Natural killer cell (primary cell): ENCODE data around the gene KCNT1. TPM values are rescaled to one million over a fixed set of nuclear protein-coding genes. Genes with fewer than 3 reads are reported as not detected.

Source experiments
- ATAC-seq, 3 donors: fragments of 150-1000 bp in 2 of 3; fragments of 200-7000 bp in 1 of 3; cut with Tn5 transposase; 1 replicate in 1 of 3; 2 replicates in 2 of 3; pipeline ENCODE4 v1.10.0; 2021; ENCODE audit warnings: mild to moderate bottlenecking in 2 of 3, moderate library complexity in 2 of 3
- DNase-seq, 2 donors: peaks; one replicate each; pipeline versions ENCODE4 v3.0.0 to v3.0.0-alpha.2; 2013 to 2021; ENCODE audit warnings: mixed read lengths in 1 of 2
- H3K27ac ChIP-seq: one replicate; pipeline ENCODE4 v1.5.1; 2013; ENCODE audit warnings: mild to moderate bottlenecking, low read length
- H3K27me3 ChIP-seq: one replicate; pipeline ENCODE4 v1.6.1; 2013; ENCODE audit warnings: low read length; ENCODE audit not compliant: control insufficient read depth, insufficient read depth
- H3K36me3 ChIP-seq: one replicate; pipeline ENCODE4 v1.6.1; 2013; ENCODE audit warnings: low read length; ENCODE audit not compliant: control insufficient read depth, insufficient read depth
- H3K4me1 ChIP-seq: one replicate; pipeline ENCODE4 v1.6.1; 2013; ENCODE audit warnings: low read length; ENCODE audit not compliant: control insufficient read depth, insufficient read depth
- H3K4me3 ChIP-seq: one replicate; pipeline ENCODE4 v1.5.1; 2013; ENCODE audit warnings: low read length
- H3K9me3 ChIP-seq: one replicate; pipeline ENCODE4 v1.6.1; 2013; ENCODE audit warnings: low read length; ENCODE audit not compliant: control insufficient read depth, insufficient read depth
- H3K27ac Mint-ChIP-seq, 2 donors: one replicate each; pipeline ENCODE4 v1.8.0; 2022; ENCODE audit warnings: mild to moderate bottlenecking in 2 of 2, mixed read lengths in 2 of 2, moderate library complexity in 1 of 2
- H3K27me3 Mint-ChIP-seq, 2 donors: one replicate each; pipeline ENCODE4 v1.8.0; 2022; ENCODE audit warnings: low read depth in 2 of 2, mixed read lengths in 2 of 2
- H3K36me3 Mint-ChIP-seq: one replicate; pipeline ENCODE4 v1.8.0; 2022; ENCODE audit warnings: mixed read lengths
- H3K4me1 Mint-ChIP-seq, 2 donors: one replicate each; pipeline ENCODE4 v1.8.0; 2022; ENCODE audit warnings: mixed read lengths in 2 of 2
- H3K4me3 Mint-ChIP-seq: one replicate; pipeline ENCODE4 v1.8.0; 2022; ENCODE audit warnings: mild to moderate bottlenecking, moderate library complexity, mixed read lengths
- H3K9me3 Mint-ChIP-seq, 2 donors: one replicate each; pipeline ENCODE4 v1.8.0; 2022; ENCODE audit warnings: mixed read lengths in 2 of 2
- WGBS: methylation state at CpG from one replicate; pipeline ENCODE4 v1.1.7; 2013; ENCODE audit warnings: missing lambda C conversion rate; ENCODE audit not compliant: insufficient coverage; 5-methylcytosine and 5-hydroxymethylcytosine counted together
- intact Hi-C: fragments of 100-400 bp; cut with micrococcal nuclease; formaldehyde crosslinking; loops from one replicate; pipeline ENCODE4 v1.14.2; 2022
- total RNA-seq, 4 donors: library from RNA; stranded (reverse); fragments of 120-200 nt in 1 of 4; gene quantifications; one replicate each; pipeline versions ENCODE4 v1.2.3 to v1.2.4, GENCODE V29; 2013 to 2022
- TF ChIP-seq, protein P1 (sequence below): fragments of 200-600 bp; IDR thresholded peaks from one replicate; pipeline ENCODE4 v1.8.0; 2022; ENCODE audit warnings: antibody characterized with exemption

KCNT1 gene
- total RNA-seq, 3 donors from 2014 or later (not counting 1 experiment from before 2014, with no cell fraction given): 0.52 to 1.2 (median 0.88) TPM

DNA sequence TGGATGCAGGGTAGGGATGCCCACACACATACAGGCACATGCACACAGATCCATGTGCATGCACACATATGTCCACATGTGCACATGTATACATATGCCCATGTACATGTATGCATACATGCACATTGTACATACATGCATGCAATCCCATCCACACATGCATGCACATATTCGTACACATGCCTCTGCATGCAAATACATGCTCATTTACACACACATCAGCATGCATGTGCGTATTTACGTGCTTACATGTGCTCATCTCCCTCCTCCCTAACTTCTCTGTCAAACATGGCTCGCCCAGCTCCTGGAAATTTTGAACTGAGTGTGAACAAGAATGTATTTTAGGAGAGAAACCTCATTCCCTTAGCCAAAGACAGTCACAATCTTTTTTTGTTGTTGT, 6.2 kb downstream of the KCNT1 start:
- DNase-seq (no peak), ATAC-seq (no peak)
- no peak overlapping the region for H3K4me3 Mint-ChIP-seq
- no peaks in the 10 kb centered on the region for H3K4me1 Mint-ChIP-seq
- H3K9me3 Mint-ChIP-seq: no peaks in the 10 kb centered on the region
- intact Hi-C loops: no loop called here
- H3K36me3 ChIP-seq: no peaks in the 10 kb centered on the region
- H3K36me3 Mint-ChIP-seq: no peaks in the 10 kb centered on the region
- no peak overlapping the region for H3K4me3 ChIP-seq
- H3K27ac ChIP-seq: no peak overlapping the region
- no peaks in the 10 kb centered on the region for H3K9me3 ChIP-seq
- H3K27me3 ChIP-seq: no peaks in the 10 kb centered on the region
- 93% methylated on average over 3 of the region's 4 CpGs for WGBS
- H3K27me3 Mint-ChIP-seq: peaks cover 8 to 18% of the 10 kb centered on the region in 2 donors
- TF ChIP-seq, protein P1, sequence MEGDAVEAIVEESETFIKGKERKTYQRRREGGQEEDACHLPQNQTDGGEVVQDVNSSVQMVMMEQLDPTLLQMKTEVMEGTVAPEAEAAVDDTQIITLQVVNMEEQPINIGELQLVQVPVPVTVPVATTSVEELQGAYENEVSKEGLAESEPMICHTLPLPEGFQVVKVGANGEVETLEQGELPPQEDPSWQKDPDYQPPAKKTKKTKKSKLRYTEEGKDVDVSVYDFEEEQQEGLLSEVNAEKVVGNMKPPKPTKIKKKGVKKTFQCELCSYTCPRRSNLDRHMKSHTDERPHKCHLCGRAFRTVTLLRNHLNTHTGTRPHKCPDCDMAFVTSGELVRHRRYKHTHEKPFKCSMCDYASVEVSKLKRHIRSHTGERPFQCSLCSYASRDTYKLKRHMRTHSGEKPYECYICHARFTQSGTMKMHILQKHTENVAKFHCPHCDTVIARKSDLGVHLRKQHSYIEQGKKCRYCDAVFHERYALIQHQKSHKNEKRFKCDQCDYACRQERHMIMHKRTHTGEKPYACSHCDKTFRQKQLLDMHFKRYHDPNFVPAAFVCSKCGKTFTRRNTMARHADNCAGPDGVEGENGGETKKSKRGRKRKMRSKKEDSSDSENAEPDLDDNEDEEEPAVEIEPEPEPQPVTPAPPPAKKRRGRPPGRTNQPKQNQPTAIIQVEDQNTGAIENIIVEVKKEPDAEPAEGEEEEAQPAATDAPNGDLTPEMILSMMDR: no peak
- H3K4me1 ChIP-seq: no peaks in the 10 kb centered on the region
- H3K27ac Mint-ChIP-seq: no peak overlapping the region

DNA sequence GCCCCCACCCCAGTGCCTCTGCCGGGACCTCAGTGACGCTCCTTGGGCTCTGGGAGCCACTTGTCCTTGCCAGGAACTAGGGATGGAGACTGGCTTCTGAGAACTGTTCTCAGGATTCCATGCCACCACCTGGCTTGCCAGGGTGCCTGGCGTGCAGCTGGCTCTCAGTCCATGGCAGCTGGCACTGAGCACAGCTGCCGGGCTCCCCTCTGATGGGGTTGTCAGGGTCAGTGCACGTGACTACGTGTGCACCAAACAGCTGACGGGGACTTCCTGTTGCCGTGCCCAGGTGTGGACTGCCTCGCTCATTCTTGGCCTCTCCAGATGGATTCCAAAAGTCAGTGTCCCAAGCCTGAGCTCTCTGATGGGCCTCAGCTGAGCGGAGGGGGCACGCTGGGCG, 9.4 kb downstream of the KCNT1 start:
- Mint-ChIP-seq H3K36me3 (no peaks in the 10 kb centered on the region), H3K27ac (no peak overlapping the region), H3K4me1 (peaks cover 0 to 3% of the 10 kb centered on the region in 2 donors), H3K27me3 (peaks cover 12 to 30% of the 10 kb centered on the region in 2 donors), H3K4me3 (no peak overlapping the region), H3K9me3 (no peaks in the 10 kb centered on the region)
- H3K27me3 ChIP-seq: peaks cover 5% of the 10 kb centered on the region
- 78% methylated on average over 12 of the region's 12 CpGs for WGBS
- H3K27ac ChIP-seq: no peak overlapping the region
- H3K4me3 ChIP-seq: no peak overlapping the region
- H3K9me3 ChIP-seq: no peaks in the 10 kb centered on the region
- peak in 1 of 3 donors; percentile 3 for ATAC-seq
- H3K4me1 ChIP-seq: peaks cover 3% of the 10 kb centered on the region
- H3K36me3 ChIP-seq: no peaks in the 10 kb centered on the region
- no peak for DNase-seq
- TF ChIP-seq, protein P1: no peak
- intact Hi-C loops: no loop called here

DNA sequence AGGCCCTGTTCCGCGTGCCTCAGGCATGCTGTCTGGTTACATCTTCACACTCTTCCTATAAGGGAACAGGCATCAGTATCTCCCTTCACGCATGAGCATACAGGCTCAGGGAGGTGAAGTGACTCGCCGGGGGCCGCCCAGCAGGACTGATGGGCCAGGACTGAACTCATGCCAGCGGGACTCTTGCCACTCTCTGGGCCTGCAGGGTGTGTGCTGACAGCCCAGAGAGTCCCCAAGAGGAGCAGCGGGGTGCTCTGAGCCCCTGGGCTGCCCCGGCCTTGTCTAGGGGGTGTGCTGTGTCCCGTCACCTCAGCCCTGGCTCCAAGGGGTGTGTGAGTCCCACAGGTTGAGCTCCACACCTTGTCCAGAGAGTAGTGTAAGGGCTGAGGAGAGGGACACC, 9.9 kb downstream of the KCNT1 start:
- no peak overlapping the region for H3K27ac Mint-ChIP-seq
- Histone ChIP-seq H3K4me1 (peaks cover 3% of the 10 kb centered on the region), H3K4me3 (no peak overlapping the region), H3K27ac (no peak overlapping the region), H3K27me3 (peaks cover 5% of the 10 kb centered on the region), H3K9me3 (no peaks in the 10 kb centered on the region), H3K36me3 (no peaks in the 10 kb centered on the region)
- peaks cover 16 to 35% of the 10 kb centered on the region in 2 donors for H3K27me3 Mint-ChIP-seq
- no peaks in the 10 kb centered on the region for H3K36me3 Mint-ChIP-seq
- no peak for ATAC-seq
- intact Hi-C loops: no loop called here
- TF ChIP-seq, protein P1: no peak
- H3K9me3 Mint-ChIP-seq: no peaks in the 10 kb centered on the region
- DNase-seq: no peak
- peaks cover 0 to 3% of the 10 kb centered on the region in 2 donors for H3K4me1 Mint-ChIP-seq
- H3K4me3 Mint-ChIP-seq: no peak overlapping the region
- WGBS: 81% methylated on average over 10 of the region's 10 CpGs

DNA sequence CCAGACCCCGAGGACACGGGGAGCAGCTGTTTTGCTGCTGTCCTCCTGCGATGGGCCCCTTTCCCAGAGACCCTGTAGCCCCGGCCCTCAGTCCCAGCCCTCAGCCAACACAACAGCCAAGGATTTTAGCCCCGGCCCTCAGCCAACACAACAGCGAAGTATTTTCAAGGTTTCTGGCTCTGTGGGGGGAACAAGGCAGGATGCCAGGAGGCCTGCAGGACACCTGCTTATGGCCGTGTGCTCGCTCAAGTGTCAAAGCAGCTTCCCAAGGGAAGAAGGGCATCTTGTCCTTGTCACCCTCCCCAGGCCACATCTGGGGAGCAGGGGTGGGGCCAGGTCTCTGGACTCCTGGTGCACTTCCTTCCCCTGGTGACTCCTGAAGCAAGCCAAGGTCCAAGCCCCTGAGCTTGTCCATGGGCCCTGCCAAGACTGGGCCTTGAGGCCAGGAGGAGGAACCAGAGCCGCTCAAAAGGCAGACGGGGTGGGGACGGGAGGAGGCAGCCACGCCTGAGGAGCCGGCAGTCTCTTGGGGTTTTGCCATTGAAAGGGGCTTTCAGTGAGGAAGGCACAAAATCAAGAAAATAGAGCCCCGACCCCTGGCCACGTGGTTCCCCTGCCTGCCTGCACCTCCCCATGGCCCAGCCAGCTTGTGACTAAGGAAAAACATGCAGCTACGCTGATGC, 10.8 kb downstream of the KCNT1 start:
- Mint-ChIP-seq H3K4me3 (no peak overlapping the region), H3K36me3 (no peaks in the 10 kb centered on the region), H3K4me1 (peaks cover 0 to 3% of the 10 kb centered on the region in 2 donors), H3K27ac (no peak overlapping the region), H3K27me3 (peaks cover 20 to 39% of the 10 kb centered on the region in 2 donors), H3K9me3 (no peaks in the 10 kb centered on the region)
- 66% methylated on average over 16 of the region's 16 CpGs for WGBS
- Histone ChIP-seq H3K27me3 (peaks cover 5% of the 10 kb centered on the region), H3K36me3 (no peaks in the 10 kb centered on the region), H3K9me3 (no peaks in the 10 kb centered on the region), H3K27ac (no peak overlapping the region), H3K4me1 (peaks cover 3% of the 10 kb centered on the region), H3K4me3 (no peak overlapping the region)
- intact Hi-C loops: no loop called here
- ATAC-seq (no peak), DNase-seq (no peak)
- TF ChIP-seq, protein P1: no peak
